LNCaP clone FGC (cell line): ENCODE measurements around the gene METTL9.

ENCODE experiments used
- DNase-seq: peaks from one replicate; pipeline ENCODE4 v3.0.0-alpha.2; 2011; ENCODE audit warnings: low read depth
- H3K4me3 ChIP-seq: 2 replicates; pipeline ENCODE4 v1.5.1; 2011; ENCODE audit warnings: mild to moderate bottlenecking, low read depth, low read length, control low read depth
- CTCF ChIP-seq: IDR thresholded peaks from 2 replicates; pipeline ENCODE4 v1.5.1; 2012; ENCODE audit warnings: mild to moderate bottlenecking; ENCODE audit not compliant: control insufficient read depth, insufficient read depth; ENCODE audit errors: extremely low read depth

The METTL9 gene

DNA sequence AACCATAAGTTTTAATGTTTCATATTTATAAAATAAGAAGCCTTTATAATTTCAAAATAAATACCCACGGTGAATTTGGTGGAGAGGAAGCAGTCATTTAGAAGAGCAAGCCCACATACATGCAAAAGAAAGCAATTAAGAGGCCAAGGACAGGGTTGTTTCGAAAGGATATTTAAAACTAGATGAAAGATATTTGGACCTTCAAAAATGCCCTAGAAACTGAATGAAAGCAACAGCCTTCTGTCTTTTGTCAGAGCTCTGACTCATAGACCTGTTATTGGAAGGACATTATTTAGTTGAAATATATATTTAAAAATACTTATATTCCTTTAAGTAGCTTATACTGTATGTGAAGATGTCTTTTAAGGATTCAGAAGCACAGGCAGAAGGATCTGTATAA, 8.6 kb upstream of the METTL9 start:
- no peak for DNase-seq
- no peak for TF ChIP-seq CTCF
- H3K4me3 ChIP-seq, result no peak overlapping the region

DNA sequence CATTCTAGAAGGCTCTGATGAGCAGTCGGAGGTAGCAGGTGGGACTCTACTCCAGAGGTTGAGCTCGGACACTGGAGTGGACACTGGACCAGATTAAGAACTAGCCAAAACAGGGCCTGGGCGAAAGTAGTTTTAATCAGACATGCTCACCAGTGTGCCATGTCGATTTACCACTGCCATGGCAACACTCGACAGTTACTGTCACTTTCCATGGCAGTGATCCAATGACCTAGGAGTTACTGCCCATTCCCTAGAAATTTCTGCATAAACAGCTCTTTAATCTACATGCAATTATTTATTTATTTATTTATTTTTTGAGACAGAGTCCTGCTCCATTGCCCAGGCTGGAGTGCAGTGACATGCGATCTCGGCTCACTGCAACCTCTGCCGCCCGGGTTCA, 7.2 kb upstream of the METTL9 start:
- no peak for TF ChIP-seq CTCF
- no peak overlapping the region for H3K4me3 ChIP-seq
- no peak for DNase-seq

- TF ChIP-seq CTCF, result no peak
- H3K4me3 ChIP-seq, result no peak overlapping the region
- DNase-seq, result no peak
These were observed 5.7 kb upstream of the METTL9 start for GRCh38 chr16:21593530-21594289.

DNA sequence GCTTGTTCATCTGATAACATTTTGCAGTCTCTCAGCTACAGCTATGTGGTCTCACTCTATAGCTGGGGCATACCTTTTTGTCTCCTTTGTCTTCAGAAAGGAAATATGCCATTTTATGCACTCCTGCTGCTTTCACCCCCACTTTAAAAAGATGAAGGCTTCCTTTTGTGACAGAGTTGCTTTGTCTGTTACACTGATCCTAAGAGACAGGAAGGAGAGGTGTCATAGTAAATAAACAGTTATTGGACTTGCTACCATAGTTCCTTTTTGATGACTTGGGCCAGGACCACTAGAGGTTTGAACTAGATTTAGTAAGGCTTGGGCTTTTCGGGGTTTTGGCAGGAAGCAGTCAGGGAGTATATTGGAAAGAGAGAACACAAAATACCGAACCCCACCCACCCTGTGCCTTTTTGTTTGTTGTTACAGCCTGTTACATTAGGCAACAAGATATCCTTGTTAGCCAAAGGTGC, 1.8 kb upstream of the METTL9 start:
- no peak for TF ChIP-seq CTCF
- no peak overlapping the region for H3K4me3 ChIP-seq
- DNase-seq, result no peak

GRCh38 chr16:21598206-21598605, 1.2 kb upstream of the METTL9 start:
- no peak for DNase-seq
- no peak for TF ChIP-seq CTCF
- peak overlapping the region; percentile 83 for H3K4me3 ChIP-seq

- no peak for DNase-seq
- no peak for TF ChIP-seq CTCF
- H3K4me3 ChIP-seq, result peak overlapping the region; percentile 83
These were observed 666 bp upstream of the METTL9 start for GRCh38 chr16:21598701-21599121.
